Measurements from ENCODE around the gene ADAMTS9. TPM values are rescaled to one million over a fixed set of nuclear protein-coding genes. Genes with fewer than 3 reads are reported as not detected.

Gene ADAMTS9
- total RNA-seq, 1 donor from 2014 or later, result 123 TPM

DNA sequence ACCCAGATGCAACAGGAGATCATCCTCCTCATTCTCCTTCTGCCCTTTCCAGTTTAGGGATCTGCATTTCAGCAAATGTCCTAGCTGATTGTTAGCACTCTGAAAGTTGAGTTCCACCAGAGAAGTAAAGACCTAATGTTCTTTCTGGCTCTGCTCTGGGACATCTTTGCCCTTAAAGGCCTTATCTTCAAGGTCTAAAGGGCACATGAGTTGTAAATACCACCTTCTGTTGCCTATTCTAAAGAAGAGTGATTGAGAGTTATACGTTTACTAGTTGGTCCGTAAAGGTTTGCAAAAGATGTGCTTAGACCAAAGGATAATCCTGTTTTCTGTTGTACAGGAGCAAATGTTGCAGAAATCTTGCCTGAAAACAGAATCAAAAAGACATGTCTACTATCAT lies 151.6 kb downstream of the ADAMTS9 start:
- no peak for DNase-seq (ENCODE audit: low read depth)

GRCh38 chr3:64533617-64534317 lies 154.0 kb downstream of the ADAMTS9 start:
- peak; percentile 83 for DNase-seq (ENCODE audit: low read depth)

- DNase-seq (ENCODE audit: low read depth), result peak; percentile 45
Observed at GRCh38 chr3:64530434-64531049, 157.3 kb downstream of the ADAMTS9 start.

- DNase-seq (ENCODE audit: low read depth), result no peak
Observed at GRCh38 chr3:64523324-64523723, 164.5 kb downstream of the ADAMTS9 start.

- DNase-seq (ENCODE audit: low read depth), result no peak
Observed at GRCh38 chr3:64520334-64520733, 167.5 kb downstream of the ADAMTS9 start.

GRCh38 chr3:64518950-64519349 lies 168.8 kb downstream of the ADAMTS9 start:
- DNase-seq (ENCODE audit: low read depth), result peak; percentile 58

DNA sequence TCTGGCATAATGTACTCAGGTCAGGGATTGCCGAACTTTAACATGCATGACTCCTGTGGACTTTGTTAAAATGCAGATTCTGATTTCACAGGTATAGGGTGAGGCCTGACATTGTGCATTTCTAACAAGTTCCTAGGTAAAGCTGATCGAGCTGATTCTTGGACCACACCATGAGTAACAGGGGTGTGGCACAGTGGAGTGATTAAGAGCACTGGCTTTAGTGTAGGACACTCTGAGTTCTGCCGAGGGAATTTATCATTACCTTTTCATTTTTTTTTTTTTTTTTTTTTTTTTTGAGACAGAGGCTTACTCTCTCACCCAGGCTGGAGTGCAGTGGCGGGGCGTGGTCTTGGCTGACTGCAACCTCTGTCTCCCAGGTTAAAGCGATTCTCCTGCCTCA lies 169.3 kb downstream of the ADAMTS9 start:
- DNase-seq (ENCODE audit: low read depth), result peak; percentile 11

DNA sequence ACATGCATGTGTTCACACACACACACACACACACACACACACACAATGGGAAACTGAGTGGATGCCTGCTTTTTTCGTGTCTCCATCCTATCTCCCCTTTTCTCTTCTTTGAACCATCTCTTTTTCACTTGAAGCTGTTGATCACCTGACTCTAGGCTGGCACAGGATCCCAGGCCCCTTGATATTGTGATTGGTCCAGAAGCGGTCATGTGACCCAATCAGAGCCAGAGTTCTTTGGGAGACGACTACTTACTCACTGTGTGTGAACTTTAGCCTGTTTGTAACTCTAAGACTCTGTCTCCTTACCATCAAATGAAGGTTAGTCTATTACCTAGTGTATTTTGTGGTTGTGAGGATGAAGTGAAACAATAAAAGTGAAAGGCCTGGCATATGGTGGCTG lies 172.9 kb downstream of the ADAMTS9 start:
- no peak for DNase-seq (ENCODE audit: low read depth)

DNA sequence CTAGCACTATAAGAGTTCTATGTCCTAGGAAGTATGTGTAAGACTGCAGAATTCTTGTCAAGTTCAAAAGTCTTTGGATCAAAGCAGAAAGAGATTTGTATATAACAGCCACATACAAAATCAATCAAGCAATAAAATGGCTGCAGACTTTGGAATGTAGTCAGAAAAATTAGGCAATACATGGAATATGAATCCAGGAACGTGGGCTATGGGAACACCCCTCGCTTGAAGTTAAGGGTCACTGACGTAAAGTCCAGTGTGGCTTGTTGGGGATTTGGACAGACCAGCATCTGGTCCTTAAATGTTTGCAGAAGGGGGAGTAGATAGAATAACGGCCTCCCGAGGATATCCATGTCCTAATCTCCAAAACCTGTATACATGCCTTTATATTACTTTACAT lies 178.6 kb downstream of the ADAMTS9 start:
- DNase-seq (ENCODE audit: low read depth), result no peak

DNA sequence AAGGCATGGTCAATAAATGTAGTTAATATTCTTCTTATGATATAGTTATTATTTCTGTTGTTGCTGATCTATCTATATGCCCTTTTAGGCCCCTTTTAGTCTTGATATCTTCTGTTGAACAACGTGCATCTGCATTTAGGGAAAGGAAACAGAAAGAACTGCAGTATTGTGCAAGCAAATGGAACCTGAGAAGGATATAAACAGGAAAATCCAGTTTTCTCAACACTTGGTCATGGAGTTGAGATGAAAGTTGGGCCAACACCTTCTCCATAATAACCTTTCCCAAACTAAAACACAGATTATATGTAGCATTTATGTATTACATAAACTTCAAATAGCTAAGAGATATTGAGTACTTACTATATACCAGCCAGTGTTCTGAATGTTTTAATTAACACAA lies 179.7 kb downstream of the ADAMTS9 start:
- no peak for DNase-seq (ENCODE audit: low read depth)

DNA sequence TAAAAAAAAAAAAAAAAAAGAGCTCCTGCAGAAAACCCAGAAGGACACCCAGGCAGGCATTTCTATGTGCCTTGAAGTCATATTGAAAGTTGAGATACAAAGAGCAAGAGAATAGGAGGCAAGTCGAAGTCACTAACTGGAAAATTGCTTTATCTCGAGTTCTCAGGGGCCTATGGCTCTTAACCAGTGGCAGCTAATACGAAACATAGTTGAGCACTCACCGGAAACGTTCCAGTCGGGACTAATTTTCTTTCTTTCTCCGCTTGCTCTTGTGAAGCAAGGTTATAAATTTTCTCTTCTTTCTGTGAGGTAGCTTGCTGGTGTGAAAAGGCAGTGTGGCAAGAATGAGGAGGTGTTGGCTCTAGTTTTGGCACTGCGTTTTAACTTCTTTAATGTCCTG lies 181.5 kb downstream of the ADAMTS9 start:
- DNase-seq (ENCODE audit: low read depth), result no peak

DNA sequence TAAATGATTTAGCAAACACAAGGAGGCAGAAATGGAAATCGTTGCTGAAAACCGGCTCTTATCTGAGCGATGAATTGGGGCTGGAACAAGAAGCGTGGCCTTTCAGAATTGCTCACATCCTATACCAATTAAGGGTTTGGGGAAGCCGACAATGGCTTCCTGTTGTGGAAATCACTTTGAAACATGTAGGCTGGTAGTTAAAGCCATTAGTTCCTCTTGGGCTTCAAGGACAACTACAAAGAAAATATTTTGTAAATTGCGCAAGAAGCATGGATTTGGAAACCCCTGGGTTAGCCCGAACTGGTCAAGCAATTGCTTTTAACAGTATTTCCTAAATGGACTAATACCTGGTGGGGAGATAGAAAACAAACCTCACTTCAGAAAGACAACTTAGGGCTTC lies 182.4 kb downstream of the ADAMTS9 start:
- peak; percentile 16 for DNase-seq (ENCODE audit: low read depth)

- DNase-seq (ENCODE audit: low read depth), result peak; percentile 47
Observed at GRCh38 chr3:64502284-64502683, 185.5 kb downstream of the ADAMTS9 start.

DNA sequence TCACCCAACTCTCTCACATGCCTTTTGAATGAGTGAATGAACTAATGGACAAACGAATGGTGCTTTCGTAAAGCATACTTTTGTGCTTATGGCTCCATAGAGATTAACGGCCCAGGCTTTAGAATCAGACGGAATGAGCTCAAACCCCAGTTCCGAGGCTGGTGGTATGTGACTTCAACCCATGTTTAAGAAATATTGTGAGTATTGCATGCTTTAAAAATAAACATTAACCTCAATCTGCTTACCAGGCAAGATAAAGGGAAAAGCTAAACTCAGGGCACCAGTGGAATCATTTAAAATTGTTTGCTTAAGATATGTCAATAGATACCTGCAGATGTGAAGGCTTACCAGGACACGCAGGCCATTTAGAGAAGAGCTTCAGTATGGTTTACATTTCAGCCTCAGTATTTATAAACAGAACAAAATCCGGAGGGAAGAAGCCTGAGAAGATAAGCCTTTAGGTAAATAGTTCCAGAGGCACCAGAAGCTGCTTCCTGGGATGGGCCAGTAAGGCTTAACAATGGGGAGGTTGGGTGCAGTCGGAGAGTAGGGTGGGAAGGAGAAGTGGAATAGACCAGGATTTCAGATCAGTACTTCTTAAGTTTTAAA lies 186.4 kb downstream of the ADAMTS9 start:
- DNase-seq (ENCODE audit: low read depth), result no peak

- peak; percentile 94 for DNase-seq (ENCODE audit: low read depth)
Observed at GRCh38 chr3:64496786-64497490, 190.9 kb downstream of the ADAMTS9 start.

GRCh38 chr3:64495781-64496334 lies 191.9 kb downstream of the ADAMTS9 start:
- no peak for DNase-seq (ENCODE audit: low read depth)

DNA sequence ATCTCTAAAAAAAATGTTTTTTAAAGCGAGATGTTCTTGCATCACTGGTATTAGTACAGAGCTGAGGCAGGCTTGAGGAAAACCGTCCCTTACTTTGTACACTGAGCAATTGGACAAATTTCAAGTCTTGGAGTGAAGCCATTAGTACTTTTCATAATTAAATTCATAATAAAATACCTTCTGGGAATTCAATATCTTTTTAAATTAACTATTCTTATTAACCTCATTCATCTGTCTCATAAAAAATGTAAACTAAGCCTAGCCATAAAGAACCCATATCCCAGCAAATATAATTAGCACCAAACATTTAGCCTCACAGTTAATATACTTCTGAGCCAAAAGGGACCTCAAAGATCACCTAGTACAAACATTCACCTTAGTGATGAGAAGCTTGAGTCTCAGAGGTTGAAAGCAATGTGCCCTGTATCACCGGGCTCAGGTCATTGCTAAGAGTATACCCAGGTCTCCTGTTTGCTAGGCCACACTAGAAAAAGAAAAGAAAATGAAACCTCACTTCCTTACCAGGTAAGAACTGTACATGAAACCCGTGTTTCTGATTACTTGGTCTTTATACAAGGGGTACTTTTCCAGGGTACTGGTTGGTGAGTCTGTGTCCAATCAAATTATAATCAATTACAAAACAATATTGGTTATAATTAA lies 192.5 kb downstream of the ADAMTS9 start:
- DNase-seq (ENCODE audit: low read depth), result no peak

DNA sequence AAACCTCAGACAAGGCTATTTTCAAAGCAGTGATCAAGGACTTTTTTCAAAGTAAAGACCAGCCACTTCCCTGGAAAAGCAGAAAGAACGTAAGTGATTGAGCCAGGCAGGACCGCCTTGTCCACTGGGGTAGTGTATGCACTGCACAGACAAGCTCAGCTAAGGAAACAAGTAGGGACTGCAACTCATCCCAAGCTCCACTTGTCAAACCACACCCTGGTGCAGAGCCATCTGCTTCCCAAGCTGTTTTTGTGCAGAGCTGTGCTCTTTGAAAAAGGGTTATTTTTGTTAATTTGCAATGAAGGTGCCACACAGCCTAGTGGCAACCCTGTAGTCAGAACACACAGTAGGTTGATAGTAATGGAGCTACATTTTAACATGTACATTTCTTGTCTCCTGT lies 193.3 kb downstream of the ADAMTS9 start:
- no peak for DNase-seq (ENCODE audit: low read depth)

- DNase-seq (ENCODE audit: low read depth), result no peak
Observed at GRCh38 chr3:64493149-64493548, 194.7 kb downstream of the ADAMTS9 start.

DNA sequence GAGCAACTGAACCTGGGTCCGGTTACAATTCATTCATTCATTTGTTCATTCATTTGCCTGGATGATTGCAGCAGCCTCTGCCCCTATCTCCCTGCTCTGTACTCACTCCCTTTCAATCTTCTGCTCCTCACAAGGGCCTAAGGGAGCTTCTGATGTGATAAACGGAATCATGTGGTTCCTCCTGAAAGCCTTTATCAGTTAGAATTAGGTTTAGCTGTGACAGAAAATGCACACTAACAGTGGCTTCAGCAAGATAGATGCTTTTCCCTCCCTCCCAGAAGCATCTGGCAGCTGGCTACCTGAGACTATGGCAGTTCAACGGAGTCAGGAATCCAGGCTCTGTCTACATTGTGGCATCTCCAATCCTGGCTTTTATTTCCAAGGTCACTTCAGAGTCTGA lies 196.0 kb downstream of the ADAMTS9 start:
- DNase-seq (ENCODE audit: low read depth), result no peak

GRCh38 chr3:64490180-64490724 lies 197.5 kb downstream of the ADAMTS9 start:
- no peak for DNase-seq (ENCODE audit: low read depth)
